GM19193 (cell line): ENCODE data around the gene GGTLC2.

Experiments
- POLR2A ChIP-seq: IDR thresholded peaks from 4 replicates; pipeline ENCODE4 v1.6.1; 2011; ENCODE audit not compliant: insufficient read depth, insufficient read length; ENCODE audit errors: extremely low read depth

The GGTLC2 gene

DNA sequence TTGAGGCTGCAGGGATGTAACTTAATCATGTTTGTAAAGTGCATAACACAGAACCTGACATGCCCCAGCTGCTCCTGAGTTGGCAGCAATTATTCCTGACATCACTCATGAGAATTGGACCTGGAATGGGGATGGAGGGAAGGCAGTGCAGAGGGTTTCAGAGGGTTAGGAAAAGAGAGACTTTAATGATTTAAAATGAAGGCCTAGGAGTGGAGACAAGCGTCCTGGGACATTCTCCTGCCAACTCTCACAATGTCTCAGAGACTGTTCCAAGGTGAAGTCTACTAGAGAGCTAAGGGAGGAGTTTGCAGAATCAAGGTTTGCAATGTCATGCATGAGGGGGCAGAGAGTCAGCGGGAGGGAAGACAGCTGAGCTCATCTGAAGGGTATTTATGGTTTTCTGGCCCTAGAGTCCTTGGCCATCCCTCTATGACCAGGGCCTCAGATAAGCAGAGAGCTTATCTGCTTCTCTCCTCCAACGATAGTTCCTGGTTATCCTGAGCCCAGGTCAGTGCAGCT, 36.9 kb downstream of the GGTLC2 start:
- TF ChIP-seq POLR2A = no peak

DNA sequence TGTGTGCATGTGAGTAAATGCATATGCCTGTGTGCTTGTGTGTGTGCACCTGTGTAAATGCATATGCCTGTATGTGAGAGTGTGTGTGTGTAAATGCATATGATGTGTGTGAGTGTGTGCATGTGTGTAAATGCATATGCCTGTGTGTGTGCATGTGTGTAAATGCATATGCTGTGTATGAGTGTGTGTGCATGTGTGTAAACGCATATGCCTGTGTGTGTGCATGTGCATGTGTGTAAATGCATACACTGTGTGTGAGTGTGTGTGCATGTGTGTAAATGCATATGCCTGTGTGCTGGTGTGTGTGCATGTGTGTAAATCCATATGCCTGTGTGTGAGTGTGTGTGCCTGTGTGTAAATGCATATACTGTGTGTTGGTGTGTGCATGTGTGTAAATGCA, 37.8 kb downstream of the GGTLC2 start:
- TF ChIP-seq POLR2A = no peak

DNA sequence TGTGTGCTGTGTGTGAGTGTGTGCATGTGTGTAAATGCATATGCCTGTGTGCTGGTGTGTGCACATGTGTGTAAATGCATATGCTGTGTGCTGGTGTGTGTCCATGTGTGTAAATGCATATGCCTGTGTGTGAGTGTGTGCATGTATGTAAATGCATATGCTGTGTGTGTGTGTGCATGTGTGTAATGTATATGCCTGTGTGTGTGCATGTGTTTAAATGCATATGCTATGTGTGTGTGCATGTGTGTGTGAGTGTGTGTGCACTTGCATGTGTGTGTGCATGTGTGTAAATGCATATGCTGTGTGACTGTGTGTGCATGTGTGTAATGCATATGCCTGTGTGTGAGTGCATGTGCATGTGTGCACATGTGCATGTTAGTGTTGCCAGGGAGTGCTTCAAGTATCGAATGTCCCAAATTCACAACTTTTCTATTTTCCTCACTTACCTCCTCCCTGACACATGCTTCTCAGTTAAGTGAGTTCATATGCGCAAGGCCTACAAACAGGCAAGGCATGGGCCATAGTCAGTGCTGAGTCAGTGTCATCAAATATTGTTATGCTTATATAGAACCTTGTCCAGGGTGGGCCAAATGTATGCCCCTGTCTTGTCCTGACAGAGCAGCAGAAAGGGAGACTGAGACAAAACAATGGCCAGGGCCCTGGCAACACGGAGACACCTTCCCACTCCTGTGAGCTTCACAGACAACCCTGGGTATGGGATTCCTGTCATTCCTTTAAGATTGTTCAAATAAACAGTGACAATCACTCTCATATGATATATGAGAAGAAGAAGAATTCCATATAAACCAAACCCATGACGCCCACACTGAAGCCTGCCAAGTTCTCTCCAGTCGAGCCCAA, 38.6 kb downstream of the GGTLC2 start:
- TF ChIP-seq POLR2A = no peak

- no peak for TF ChIP-seq POLR2A
Measured at GRCh38 chr22:22683668-22684361, 39.4 kb downstream of the GGTLC2 start.

DNA sequence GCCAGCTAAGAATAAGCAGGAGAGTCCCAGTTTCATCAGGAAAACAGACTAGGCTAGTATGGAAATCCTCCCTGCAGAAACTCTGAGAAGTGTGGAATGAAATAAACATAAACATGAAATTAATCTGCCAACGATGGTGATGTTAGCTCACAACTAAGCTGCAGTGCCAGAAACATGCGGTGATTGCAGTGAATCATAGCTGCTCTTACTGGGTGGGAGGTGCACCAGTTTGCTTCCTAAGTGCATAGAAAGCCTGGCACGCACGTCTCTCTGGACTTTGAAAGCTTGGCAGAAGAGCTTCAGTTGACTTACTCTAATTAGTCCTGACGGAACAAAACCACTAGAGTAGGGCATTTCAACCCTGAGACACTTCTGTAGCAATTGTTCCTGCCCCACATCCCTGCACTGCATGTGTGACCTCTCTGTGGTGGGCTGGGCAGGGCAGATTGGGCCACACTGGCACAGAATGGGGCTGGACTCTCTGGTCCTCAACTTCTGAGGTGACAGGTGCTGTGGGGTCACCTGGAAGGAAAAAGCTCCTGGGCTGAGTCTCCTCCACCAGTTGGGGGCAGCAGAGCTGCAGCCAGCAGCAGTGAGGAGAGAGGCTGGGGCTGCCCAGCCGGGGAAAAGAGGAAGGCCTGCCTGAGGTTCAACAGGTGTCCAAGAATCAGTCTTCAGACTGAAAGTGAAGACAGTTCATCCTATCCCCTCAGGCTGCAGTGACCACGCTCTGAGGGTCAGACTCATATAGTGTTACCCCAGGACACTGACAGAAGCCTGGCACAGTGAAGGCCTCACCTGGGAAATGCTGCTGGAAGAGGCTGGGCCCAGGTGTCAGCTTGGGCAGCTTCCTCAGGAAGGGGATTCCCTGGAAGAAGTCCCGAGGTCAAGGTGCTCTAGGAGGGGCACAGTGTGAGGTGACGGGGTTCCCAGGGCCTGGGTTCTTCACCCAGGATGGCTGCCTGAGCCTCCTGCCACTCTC, 40.5 kb downstream of the GGTLC2 start:
- no peak for TF ChIP-seq POLR2A

- TF ChIP-seq POLR2A = no peak
Measured at GRCh38 chr22:22685586-22685985, 41.2 kb downstream of the GGTLC2 start.

DNA sequence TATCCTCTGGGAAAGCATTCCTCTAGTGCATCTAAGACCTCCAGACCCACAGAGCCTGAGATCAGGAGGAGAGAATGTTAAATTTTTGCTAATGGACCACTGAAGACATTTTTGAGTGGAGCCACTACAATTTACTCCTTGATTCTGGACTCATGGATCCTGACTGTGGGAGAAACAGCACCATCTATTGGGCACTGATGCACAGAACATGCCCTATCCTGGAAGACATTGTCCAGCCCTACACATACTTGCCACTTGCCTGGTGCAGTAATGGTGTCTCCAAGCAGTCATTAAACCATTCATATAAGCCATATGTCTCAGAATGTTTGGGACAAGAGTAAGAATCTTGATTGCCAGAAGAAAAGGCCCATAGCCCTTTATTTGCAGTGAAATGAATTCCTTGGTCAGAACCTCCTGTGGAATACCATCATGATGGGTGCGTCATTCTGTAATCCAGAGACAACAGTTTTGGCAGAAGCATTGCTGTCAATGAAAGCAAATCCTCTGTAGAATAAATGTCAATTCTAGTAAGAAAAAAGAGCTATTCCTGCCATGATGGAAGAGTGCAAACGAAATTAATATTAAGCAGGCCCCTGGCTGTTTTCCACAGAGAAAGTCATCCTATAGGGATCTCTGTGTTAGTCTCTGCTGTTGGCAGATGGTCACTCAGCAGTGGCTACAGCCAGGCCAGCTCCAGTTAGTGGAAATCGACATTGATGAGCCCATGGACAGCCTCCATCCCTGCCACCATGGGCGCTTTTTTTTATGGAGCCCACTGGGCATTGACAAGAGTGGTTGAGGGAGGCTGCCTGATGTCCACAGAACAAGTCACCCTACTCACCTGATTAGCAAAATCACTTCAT, 43.5 kb downstream of the GGTLC2 start:
- TF ChIP-seq POLR2A = no peak

DNA sequence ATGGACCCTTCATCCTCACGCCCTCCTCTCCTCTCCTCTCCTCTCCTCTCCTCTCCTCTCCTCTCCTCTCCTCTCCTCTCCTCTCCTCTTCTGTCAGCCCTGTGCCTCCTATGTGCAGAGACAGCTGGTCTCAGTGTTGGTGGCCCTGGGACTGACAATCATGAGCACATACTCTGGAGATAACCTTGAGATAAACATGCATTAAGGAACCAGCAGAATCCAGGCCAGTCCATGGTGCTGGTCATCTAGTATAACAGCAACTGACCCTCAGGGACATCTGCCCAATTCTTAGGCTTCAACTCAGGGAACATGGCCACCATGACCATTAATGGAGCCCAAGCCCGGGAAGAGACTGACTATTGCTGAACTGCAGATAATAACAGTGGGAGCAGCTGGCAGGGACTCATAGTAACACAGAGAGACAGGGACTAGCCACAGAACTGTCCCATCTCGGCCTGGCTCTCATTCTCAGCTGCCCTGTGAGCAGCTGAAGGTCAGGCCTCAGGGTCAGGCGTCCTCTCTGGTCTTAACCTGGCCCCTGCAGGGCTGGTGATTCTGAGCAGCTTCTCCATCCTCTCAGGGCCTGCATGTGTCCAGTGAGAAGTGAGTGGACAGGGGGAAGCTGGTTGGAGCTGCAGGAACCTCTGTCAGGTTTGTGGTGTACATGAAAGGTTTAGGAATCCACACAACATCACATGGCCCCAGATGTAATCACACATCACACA, 45.4 kb downstream of the GGTLC2 start:
- no peak for TF ChIP-seq POLR2A

DNA sequence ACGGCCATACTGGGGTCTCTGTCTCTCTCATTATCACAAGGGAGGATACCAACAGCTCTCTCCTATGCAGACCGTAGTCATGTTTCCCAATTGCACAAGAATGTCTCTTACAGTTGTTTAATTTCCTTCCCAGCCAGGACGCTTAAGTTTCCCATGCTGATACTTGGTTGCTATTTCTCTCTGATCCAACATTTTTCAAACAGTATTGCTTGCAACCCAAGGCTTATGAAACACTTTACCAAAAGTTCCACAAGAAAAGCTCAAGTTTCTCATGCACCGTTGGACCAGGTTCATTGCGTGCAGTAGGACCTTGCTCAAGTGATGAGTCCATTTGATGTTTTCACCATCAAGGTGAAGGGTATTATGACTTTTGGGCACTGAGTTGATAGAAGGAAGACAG, 46.6 kb downstream of the GGTLC2 start:
- no peak for TF ChIP-seq POLR2A

GRCh38 chr22:22691716-22692701, 47.6 kb downstream of the GGTLC2 start:
- TF ChIP-seq POLR2A = no peak

- TF ChIP-seq POLR2A = no peak
Measured at GRCh38 chr22:22692707-22693530, 48.5 kb downstream of the GGTLC2 start.
